ENCODE results near the gene DHCR24. TPM values are rescaled to one million over a fixed set of nuclear protein-coding genes. Genes with fewer than 3 reads are reported as not detected.

The DHCR24 gene
- total RNA-seq, 1 donor from 2014 or later = 145 TPM

DNA sequence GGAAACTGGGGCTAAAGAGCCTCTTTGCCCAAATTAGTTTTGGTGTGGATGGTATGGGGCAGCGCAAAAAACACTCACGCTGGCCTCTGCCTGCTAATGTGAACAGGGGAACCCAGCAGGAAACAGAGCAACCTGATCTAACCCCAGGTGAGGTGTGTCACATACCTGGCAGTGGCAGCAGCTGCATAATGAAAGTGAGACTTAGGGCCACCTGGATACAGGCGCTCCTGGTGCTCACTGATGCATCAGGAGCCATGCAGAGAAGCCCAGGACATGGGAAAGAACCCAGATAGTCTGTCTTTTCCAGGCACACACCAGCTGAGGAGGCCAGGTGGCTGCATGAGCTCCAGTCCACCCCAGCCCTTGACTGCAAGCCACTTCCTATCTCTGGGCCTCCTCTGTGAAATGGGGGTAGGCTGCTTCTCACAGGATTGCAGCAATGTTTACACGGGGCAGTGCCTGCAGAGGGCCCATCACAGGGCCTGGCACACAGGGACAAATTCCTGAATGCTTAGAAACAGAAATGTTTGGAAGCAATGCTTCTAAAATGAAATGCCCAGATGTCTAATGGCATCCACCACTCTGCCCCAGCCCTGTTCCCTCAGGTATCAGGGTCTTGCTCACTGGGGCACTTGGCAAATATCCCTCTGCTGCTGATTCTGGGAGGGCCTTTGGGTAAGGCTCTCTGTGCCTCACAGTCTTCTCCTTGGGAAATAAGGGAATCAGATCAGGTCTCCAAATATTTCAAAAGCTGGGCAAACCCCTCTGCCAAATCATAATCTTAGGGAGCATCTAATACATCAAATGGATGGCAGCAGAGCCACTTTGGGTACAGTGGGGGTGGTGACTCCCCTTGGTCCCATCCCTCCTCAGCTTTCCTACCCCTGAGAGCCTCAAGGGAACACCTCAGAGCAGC lies 19.9 kb downstream of the DHCR24 start:
- intact Hi-C loops (cut with micrococcal nuclease) = no loop called here

DNA sequence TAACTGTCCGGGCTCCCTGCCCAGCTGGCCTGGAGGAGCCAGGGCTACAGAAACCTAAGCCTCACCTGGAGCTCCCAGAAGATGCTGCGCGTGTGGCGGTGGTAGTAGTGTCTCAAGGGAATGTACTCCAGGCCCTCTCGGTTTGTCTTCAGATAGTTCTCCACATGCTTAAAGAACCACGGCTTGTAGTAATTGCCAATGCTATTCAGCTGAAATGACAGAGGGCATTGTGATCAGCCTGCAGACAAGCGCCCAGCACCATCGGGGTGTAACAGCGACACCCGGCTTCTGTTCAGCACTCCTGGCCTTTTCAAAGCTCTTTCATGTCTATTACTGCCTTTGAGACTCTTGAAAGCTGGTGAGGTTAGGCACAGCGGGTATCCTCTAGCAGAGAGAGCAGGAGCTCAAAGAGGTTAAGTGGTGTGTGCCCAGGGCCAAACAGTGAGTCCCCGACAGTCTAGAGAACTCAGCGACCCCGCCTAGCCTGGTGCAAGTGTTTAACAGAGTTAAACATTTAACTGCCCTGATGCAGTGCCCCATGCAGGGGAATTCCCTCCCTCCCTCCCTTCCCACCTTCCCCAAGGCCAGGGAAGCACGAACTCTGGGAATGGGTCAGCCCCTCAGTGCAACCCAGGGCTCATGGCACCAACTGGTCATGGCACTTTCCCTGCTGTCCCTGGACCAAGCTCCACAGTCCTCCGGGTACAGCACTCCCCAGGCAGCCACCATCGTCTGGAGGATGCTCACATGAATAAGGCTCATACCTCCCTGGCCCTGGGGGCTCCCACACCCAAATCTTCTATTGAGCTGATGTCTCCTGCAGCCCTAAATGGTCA lies 21.5 kb downstream of the DHCR24 start:
- intact Hi-C loops (cut with micrococcal nuclease) = no loop called here

DNA sequence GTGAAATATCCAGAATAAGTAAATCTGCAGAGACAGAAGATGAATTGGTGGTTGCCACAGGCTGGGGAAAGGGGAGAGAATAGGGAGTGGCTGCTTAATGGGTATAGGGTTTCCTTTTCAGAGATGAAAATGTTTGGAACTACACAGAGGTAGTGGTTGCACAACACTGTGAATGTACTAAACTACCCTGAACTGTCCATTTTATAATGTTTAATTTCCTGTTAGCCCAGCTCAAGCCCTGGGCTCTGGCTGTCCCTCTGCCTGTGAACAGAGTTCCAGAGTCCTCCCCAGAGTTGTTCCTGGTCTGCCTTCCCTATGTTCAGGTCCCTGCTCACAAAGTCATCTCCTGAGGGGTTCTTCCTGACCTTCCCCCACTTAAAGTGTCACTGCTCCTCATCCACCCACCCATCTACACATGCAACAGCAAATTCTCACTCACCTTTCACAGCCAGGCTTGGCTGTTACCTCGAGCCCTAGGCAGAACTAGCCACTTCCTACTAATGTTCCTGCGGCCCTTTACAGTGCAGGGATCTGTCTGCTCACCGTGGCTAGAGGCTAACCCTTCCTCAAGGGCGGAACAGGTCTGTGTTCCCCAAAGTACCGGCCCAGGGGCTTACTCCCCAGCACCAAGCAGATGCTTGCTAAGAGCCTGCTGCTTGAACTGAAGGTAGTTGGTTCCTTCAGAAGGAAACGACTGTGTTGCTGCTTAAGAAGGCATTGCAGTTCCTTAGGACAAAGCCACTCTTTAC lies 22.4 kb downstream of the DHCR24 start:
- intact Hi-C loops (cut with micrococcal nuclease) = no loop called here

DNA sequence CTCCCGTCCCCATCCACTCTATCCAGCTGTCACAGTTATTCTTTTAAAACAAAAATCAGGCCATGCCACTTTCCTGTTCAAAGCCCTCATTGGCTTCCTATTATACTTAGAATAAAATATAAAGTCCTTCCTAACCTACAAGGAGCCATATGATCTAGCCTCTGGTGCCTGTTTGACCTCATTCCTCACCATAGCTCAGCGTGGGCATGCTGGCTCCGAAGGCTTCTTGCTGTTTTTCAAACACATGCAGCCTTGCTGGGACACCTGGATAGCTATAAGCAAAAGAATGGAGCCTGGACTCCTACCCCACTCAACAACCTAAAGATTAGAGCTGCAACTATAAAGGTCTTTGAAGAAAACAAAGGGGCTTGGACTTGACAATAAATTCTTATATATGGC lies 23.7 kb downstream of the DHCR24 start:
- intact Hi-C loops (cut with micrococcal nuclease) = no loop called here

DNA sequence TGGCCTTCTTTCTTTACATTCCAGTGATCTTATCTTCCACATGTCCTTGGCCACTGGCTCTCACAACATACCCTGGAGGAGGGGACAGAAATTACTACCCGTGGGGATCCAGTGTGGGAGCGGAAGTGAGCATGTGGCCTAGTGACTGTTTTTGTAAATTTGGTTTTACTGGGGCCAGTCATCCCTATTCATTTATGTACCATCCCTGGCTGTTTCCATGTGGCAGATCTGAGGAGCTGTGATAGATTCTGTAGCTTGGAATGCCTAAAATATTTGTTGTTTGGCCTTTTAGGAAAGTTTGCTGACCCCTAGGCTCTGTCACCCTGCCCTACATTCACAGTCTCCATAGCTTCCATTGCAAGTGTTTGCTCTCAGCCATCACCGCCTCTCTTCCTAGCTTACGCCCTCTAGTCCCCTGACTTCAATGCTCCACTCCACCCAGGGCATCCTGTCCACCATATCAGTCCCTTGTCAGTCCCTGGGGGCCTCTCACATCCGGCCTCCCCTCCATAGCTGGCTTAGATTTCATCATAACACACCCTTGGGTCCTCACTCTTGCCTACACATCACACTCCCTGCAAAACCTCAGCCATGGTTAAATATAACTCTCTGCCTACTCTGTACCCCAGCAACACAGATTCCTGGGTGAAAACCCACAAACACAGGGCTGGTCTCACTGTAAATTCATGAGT lies 25.8 kb downstream of the DHCR24 start:
- intact Hi-C loops (cut with micrococcal nuclease) = no loop called here

DNA sequence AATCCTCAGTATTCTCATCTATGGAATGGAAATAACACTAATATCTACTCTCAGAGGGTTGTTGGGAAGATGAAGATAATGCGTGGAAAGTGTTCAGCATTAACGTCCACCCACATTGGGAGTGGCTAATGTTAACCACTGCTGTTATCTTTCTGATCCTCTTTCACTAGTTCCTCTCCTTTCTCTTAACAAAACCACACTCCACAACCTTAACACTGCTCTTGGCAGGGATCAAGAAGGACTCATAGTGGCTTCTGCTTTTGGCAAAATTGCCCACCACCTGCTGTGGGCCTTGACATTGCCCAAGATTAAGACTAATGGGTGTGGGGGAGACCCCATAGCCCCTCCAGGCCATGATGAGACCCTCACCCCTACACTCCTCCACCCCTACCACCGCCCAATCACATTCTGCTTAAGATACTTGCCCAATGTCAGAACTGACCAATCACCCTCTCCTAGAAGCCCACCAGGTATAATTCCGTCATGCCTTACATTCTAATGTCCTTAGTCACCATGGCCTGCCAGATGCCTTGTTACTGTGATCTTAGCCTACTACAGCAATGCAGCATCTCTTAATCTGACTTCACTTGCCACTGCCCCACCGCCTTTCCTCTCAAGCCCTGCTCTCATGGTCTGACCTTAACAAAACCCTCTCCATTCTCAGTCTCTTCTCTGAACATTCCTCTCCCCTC lies 27.1 kb downstream of the DHCR24 start:
- intact Hi-C loops (cut with micrococcal nuclease) = no loop called here

DNA sequence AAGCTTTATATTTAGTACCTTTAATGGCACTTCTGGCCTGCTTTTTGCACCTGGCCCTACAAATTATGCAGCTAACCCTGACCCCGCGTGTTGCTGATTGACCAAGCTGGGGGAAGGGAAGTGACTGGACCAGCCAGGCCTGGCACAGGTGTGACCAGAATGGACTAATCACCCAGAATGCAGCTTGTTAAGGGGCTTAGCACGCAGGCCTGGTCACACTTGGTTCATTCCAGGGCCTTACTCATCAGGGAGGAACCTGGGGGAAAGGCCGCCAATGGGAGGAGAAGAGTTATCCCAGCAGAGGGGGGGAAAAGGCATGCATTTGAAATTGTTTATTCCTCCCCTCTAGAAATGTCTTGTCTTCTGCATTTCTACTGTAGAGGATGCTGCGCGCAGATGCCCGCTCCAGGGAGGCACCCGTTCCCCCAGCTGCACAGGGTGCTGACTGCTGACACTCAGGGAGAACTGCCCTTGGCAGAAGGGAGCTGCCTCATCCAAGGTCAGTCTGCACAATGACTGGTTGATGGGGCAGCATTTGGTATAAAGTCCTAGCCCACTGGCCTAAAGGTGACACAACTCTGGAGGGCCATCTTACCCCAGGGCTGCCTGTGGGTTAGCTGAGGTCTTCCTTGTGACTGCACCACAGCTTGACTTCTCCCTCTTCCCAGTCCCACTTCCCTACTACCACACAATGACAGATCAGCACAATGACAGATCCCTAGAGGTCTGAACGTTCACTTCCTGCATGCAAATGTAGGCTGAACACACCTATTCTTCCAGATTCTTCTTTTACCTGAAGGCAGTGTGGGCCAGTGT lies 29.0 kb downstream of the DHCR24 start:
- intact Hi-C loops (cut with micrococcal nuclease) = no loop called here

DNA sequence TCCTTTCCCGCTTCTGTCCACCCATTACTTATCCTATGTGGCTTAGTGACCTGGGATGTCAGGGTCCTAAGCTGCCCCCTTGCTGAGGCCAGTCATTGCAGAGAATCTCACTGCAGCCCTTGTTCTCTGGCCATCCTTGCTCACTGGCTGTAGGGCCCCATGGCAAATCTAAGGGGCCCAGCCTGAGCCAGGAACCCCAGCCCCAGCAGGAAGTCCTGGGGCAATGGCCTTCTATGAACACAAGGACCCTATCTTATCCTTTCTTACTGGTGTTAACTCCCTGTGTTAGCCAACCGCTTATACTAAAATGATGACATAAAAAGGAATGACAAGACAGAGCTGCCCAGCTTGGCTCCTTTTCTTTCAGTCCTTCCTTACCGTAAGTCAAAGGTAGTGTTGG lies 29.9 kb downstream of the DHCR24 start:
- intact Hi-C loops (cut with micrococcal nuclease) = no loop called here

DNA sequence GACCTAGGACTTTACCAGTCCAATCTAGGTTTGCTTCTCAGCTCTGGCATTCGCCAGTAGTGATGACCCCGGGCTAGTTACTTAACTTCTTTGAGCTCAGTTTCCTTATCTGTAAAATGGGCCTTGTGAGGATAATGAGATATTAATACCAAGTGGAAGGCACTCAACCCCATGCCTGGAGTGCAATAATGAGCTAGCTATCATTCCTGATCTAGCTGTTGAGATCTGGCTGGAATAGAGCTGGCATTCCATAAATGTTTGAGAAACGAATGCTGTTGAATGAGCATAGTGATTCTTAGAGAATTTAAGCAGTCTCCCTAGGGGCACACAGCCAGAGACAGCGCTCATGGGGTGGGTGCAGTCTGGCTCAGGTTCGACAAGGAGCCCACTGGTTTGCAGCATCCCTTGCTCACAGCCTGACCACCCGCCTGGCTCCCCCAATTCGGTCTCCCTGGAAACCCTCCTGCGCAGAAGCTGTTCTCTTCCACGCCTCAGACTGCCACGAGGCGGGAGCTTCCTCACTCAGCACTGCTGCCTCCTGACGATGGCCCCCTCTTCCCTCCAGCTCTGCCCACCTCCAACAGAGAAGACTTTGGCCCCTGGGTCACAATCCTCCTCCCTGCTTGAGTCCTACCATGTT lies 32.5 kb downstream of the DHCR24 start:
- intact Hi-C loops (cut with micrococcal nuclease) = no loop called here

DNA sequence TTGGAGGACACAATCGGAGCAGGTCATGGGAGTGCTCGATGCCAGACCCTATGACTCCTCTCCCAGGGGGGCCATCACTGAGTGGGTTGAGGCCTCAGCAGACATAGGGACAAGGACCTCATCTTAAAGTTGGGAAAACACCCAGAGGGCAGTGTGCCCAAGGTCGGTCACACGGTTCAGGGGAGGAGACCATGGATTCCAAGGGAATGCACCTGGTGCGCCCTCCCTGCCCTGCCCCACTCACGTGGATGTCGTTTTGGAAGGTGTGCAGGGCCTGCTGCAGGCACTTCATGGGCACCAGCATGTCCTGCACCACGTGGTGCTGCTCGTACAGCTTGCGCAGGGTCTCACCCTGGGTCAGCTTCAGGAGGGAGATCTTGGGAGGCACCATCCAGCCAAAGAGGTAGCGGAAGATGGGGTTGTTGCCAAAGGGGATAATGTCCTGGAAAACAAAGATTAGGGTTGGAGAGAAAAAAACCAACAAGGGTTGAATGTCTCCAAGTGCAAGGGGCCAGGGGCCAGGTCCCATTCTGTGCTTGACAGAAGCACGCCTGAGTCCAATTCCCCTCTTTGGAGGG lies 33.1 kb downstream of the DHCR24 start:
- intact Hi-C loops (cut with micrococcal nuclease) = no loop called here

DNA sequence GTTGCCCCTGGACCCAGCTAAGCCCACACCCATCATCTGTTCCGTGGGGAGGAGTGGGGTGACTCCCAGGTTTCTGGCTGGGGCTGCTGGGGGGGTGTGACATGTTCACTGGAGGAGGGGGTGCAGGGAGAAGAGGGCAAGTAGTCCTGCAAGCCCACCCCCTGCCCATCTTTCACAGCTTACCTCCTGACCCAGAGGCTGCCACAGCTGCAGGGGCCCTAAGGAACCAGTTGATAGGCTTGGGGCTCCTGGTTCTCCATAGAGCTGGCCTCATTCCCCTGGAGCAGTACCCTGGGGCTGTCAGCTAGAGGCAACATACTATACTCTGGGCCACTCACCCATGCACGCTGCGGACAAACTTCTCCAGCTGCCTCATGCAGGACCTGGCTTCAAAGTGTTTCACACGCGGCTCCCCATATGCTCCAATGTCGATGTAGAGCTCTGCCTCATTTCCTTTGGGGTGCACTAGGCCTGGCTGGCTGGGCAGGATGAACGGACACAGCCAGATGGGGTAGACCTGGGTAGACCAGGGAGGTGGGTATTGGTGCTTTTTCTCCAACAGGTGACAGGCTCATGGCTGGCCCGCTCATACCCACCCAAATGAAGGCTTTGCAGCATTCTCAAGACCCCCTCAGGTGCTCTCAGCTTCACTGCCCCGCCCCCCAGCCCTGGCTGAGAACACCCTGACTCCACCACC lies 33.8 kb downstream of the DHCR24 start:
- intact Hi-C loops (cut with micrococcal nuclease) = no loop called here

DNA sequence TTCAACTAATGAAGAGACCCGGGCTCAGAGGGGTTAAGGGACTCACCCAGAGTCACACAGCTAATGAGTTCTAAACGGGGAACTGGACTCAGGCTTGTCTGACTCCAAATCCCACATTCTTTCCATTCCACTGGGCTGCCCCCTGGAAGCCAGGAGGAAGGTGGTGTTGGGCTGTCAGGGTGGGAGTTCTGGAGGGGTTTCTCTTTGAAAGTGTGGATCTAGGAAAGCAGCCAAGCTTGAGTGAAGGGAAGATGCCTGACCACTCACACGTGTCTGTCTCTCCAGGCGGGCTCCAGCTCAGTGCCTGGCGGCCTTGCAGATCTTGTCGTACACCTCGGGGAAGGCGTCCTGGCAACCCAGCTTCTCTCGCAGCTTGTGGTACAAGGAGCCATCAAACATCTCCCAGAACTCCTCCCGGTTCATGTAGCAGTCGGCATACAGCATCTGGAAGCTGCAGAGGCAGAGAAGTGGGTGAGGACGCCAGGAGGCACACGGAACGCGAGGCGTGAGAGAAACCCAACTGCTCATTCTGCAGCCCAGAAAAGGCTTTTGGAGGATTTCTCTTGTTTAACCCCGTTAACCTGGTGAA lies 35.0 kb downstream of the DHCR24 start:
- intact Hi-C loops (cut with micrococcal nuclease) = no loop called here

DNA sequence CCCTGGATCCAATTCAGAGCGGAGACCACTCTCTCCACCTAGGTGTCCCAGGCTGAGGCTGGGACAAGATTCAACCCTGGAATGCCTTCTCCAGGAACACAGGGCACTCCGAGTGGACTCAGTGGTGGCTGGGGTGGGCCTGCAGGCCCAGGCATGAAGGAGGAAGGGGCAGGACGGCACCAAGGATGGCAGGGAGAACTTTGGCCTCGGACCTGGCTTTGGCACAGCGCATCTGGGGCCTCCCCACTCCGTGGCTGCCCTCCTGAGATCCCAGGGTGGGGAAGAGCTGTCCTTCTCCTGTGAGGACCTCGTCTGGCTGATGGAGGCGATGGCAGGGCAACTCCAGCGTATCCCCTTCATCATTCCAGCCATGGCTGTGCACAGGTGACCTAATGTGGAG lies 35.6 kb downstream of the DHCR24 start:
- intact Hi-C loops (cut with micrococcal nuclease) = no loop called here

DNA sequence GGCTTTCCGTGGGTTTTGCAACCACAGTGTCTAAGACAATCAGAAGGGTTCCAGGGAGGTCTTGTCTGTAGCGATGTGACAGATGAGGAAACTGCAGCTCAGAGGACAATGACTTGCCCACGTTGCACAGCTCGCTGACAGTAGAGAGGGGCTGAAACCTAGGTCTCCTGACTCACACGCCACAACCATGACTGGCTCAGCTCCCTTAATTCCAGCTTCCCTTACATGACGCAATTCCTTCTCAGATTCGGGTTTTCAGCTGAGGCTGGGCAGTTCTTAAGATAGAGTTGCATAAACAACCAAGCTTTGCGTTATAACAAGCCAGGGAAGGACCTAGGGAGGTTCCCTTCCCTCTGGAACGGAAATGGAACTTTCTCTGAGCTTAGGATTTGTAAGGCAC lies 36.3 kb downstream of the DHCR24 start:
- intact Hi-C loops (cut with micrococcal nuclease) = no loop called here

DNA sequence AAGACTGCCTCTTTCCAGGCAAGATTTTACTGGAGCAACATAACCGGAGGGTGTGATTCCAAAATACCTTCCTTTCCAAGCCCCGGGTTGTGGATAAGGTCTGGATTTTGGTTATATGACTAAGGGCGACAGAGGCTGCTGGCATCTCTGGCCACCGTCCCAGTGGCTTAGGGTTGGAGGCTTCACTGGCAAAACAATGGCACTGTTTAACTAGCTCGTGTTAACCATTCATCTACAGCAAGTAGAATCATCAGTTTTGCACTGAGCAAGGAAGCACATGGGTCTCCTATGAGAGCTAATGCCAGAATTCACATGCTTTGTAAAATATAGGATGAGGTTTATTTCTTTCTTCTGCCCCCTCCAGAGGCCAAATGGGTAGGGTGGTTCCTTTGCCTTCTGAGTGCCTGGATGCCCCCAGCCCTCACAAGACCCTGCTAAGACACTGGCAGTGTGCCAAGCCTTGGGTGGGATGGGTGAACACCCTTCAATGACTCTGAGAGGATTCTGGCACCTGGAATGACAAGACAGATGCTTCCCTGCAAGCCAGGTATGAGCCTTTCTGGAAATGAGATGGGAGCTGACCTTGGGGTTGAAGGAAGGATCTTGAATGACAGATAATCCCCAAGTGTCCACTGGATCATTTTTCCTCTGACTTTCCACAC lies 36.8 kb downstream of the DHCR24 start:
- intact Hi-C loops (cut with micrococcal nuclease) = no loop called here

DNA sequence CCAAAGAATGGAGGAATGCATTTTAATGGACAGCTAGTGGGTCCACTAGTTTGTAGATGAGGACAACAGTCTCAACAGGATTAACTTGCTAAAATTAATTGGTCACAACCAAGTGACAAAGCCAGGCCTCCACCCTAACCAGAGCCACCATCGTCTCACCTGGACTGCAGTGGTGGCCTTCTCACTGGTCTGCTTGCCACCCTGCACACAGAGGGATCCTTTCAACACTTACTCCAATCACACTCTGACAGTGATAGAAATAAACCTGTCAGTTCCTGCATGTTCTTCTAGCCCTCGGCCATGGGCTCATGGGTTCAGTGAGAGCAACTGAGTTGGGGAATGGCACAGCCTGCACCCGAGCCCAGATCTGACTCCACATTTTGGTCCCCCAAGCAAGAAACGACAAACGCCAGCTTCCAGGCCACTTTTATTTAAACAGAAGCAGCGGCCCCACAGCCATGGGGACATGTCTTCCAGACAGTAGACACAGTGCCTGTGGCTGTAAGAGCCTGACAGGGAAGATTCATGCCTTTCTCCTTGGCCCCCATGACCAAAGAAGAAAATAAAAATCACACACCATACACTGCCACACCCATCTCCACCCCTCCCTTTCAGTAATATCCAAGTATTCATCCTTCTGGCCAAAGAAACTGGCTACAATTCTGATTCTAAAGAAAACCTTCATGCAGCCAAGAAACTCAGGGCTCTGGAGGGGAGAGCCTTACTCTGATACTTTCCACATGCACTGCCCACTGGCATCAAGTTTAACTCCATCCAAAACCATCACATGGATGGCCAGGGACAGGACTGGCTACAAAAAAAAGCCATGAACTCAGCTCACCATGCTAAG lies 37.6 kb downstream of the DHCR24 start:
- intact Hi-C loops (cut with micrococcal nuclease) = no loop called here

Measured in T-helper 2 cell treated with Interferon-gamma antibody and Interleukin-4, amounts not matched to agents 100 ng/mL and 5 ng/mL, for 36 hours (primary cell).